Kidney tubule cell (primary cell): ENCODE data around the gene GPR89B.
"Not testable (repeated sequence)": the region's sequence is repeated elsewhere in the genome, so short reads cannot be mapped to it uniquely, and the experiment has no call there.

Source experiments
- DNase-seq: peaks from one replicate; pipeline ENCODE4 v3.0.0-alpha.2; 2018; ENCODE audit warnings: low spot score

GPR89B gene

DNA sequence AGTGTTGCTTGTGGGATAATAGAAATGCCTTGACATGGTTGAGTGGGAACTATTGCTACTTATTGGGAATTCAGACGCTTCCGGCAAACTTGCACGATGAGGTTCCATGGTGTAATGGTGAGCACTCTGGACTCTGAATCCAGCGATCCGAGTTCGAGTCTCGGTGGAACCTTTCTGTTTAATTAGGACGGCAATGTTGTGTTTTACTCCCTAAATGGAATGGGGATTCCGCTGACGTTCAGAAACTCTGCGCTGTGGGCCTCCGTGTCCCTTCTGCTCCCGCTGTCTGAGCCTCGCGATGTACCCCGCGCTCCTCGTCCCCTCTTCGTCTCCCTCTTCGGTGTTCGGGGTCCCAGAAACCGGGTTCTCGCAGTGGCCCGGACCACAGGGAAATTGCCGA, 104.5 kb downstream of the GPR89B start:
- DNase-seq, result not testable (repeated sequence)

- not testable (repeated sequence) for DNase-seq
Observed at GRCh38 chr1:148033147-148033546, 104.9 kb downstream of the GPR89B start.

- DNase-seq, result not testable (repeated sequence)
Observed at GRCh38 chr1:148037850-148038461, 109.7 kb downstream of the GPR89B start.

- peak; percentile 99 for DNase-seq
Observed at GRCh38 chr1:148038462-148039333, 110.5 kb downstream of the GPR89B start.
